A549 (cell line): ENCODE measurements around the gene TMEM95. TPM values are rescaled to one million over a fixed set of nuclear protein-coding genes. Genes with fewer than 3 reads are reported as not detected.

Experiments used
- ATOH8 ChIP-seq: fragments of 250-450 bp; sonication (Bioruptor Pico); IDR thresholded peaks from 2 replicates; pipeline ENCODE4 v1.5.0; 2020; ENCODE audit warnings: low read depth, mild to moderate bottlenecking, moderate library complexity
- BCL3 ChIP-seq: fragments of >200 bp; sonication (Bioruptor Twin); formaldehyde crosslinking; IDR thresholded peaks from 3 replicates; pipeline ENCODE4 v1.6.1; 2016
- CHD2 ChIP-seq: fragments of 150-350 bp; IDR thresholded peaks from 2 replicates; pipeline ENCODE4 v1.6.1; 2014; ENCODE audit warnings: low read length; ENCODE audit not compliant: partially characterized antibody
- E2F6 ChIP-seq: IDR thresholded peaks from 2 replicates; pipeline ENCODE4 v1.6.1; 2012; ENCODE audit warnings: low read depth, borderline replicate concordance
- EP300 ChIP-seq, 2 experiments: fragments of >200 bp; sonication (Bioruptor Twin); formaldehyde crosslinking; IDR thresholded peaks; 2 replicates in 1 of 2; 3 replicates in 1 of 2; pipeline ENCODE4 v1.6.1; 2016 to 2017
- FOSB ChIP-seq: fragments of 250-450 bp; sonication (Bioruptor Pico); IDR thresholded peaks from 2 replicates; pipeline ENCODE4 v1.5.0; 2020; ENCODE audit warnings: mild to moderate bottlenecking, moderate library complexity
- FOSL2 ChIP-seq, 2 experiments: fragments of 450-650 bp in 1 of 2; fragments of >200 bp in 1 of 2; sonication (Bioruptor Twin) in 1 of 2; formaldehyde crosslinking; IDR thresholded peaks; 2 replicates each; pipeline versions ENCODE4 v1.5.0 to v1.6.1; 2016 to 2020; ENCODE audit warnings: mild to moderate bottlenecking in 1 of 2, moderate library complexity in 1 of 2
- HEYL ChIP-seq: fragments of 250-450 bp; sonication (Bioruptor Pico); IDR thresholded peaks from 2 replicates; pipeline ENCODE4 v1.8.0; 2021; ENCODE audit warnings: mild to moderate bottlenecking, moderate library complexity
- KDM1A ChIP-seq: fragments of 200-600 bp; sonication (generic); IDR thresholded peaks from 2 replicates; pipeline ENCODE4 v1.6.1; 2016; ENCODE audit warnings: low read depth, mild to moderate bottlenecking
- KDM5A ChIP-seq: fragments of 200-600 bp; sonication (generic); IDR thresholded peaks from 2 replicates; pipeline ENCODE4 v1.6.1; 2016; ENCODE audit warnings: antibody characterized with exemption, mild to moderate bottlenecking
- MAFK ChIP-seq: fragments of 450-650 bp; IDR thresholded peaks from 2 replicates; pipeline ENCODE4 v1.6.1; 2014; ENCODE audit not compliant: partially characterized antibody
- MAX ChIP-seq: IDR thresholded peaks from 2 replicates; pipeline ENCODE4 v1.6.1; 2012
- NPAS2 ChIP-seq: fragments of 250-450 bp; sonication (Bioruptor Pico); IDR thresholded peaks from 2 replicates; pipeline ENCODE4 v1.8.0; 2022; ENCODE audit warnings: mild to moderate bottlenecking, moderate library complexity, borderline replicate concordance
- POLR2A ChIP-seq: IDR thresholded peaks from 2 replicates; pipeline ENCODE4 v1.6.1; 2012; ENCODE audit warnings: mild to moderate bottlenecking, low read length
- POLR2AphosphoS2 ChIP-seq: conservative IDR thresholded peaks from 2 replicates; pipeline ENCODE4 v1.6.1; 2012; ENCODE audit warnings: low read length, improper control_type of control experiment, inconsistent platforms
- RARB ChIP-seq: fragments of 250-450 bp; sonication (Bioruptor Pico); IDR thresholded peaks from 2 replicates; pipeline ENCODE4 v1.8.0; 2021; ENCODE audit warnings: mild to moderate bottlenecking, moderate library complexity
- REST ChIP-seq: fragments of 200-600 bp; sonication (generic); IDR thresholded peaks from 2 replicates; pipeline ENCODE4 v1.6.1; 2016; ENCODE audit warnings: antibody characterized with exemption, mild to moderate bottlenecking, moderate library complexity
- RFX5 ChIP-seq: fragments of 450-650 bp; IDR thresholded peaks from 2 replicates; pipeline ENCODE4 v1.7.1; 2014; ENCODE audit warnings: antibody characterized with exemption, mild to moderate bottlenecking, moderate library complexity
- RNF2 ChIP-seq: fragments of 200-600 bp; sonication (generic); IDR thresholded peaks from 2 replicates; pipeline ENCODE4 v1.6.1; 2016; ENCODE audit warnings: low read depth, mild to moderate bottlenecking, antibody characterized with exemption, moderate library complexity, borderline replicate concordance
- USF2 ChIP-seq: fragments of 450-650 bp; IDR thresholded peaks from 2 replicates; pipeline ENCODE4 v1.6.1; 2014; ENCODE audit warnings: antibody characterized with exemption
- ZSCAN20 ChIP-seq: fragments of 250-450 bp; sonication (Bioruptor Pico); IDR thresholded peaks from 2 replicates; pipeline ENCODE4 v1.8.0; 2022; ENCODE audit warnings: mild to moderate bottlenecking, moderate library complexity
- polyA plus RNA-seq, 4 experiments: library from polyadenylated mRNA; depleted of rRNA in 3 of 4; stranded (reverse); fragments of >200 nt; fragmentation: RNase III in 1 of 4; extraction: RNeasy Plus Mini Kit Qiagen cat#74134 plus additional on column Dnase treatment in 1 of 4; gene quantifications; 2 replicates in 3 of 4; 3 replicates in 1 of 4; pipeline ENCODE4 v1.2.3, GENCODE V29; 2011 to 2017

Gene TMEM95
- polyA plus RNA-seq, 2 of the 4 experiments (the other 2 are of a cell fraction) = not detected

GRCh38 chr17:7351665-7352502 lies 3.1 kb upstream of the TMEM95 start, which contains the start of gene KCTD11 (continued):
- TF ChIP-seq KDM1A (no peak), REST (0 out of 2 replicates have a peak, but pooled peaks have one; percentile 9), USF2 (no peak), CHD2 (no peak), BCL3 (peak; percentile 79), RFX5 (no peak), HEYL (no peak), RNF2 (no peak), POLR2AphosphoS2 (no peak), MAX (no peak; the same call in 1 of the 2 replicates), EP300 (IDR thresholded peaks at IDR 0.05) (peak in 1 of 2 experiments; percentile 39; a peak in 1 of 5 replicates), KDM5A (no peak), ATOH8 (no peak), FOSB (CRISPR knock-in tag) (no peak), NPAS2 (CRISPR knock-in tag) (no peak), ZSCAN20 (no peak), E2F6 (no peak), FOSL2 (IDR thresholded peaks at IDR 0.05) (no peak), FOSL2 (CRISPR knock-in tag; IDR thresholded peaks at IDR 0.05) (peak; percentile 80), RARB (CRISPR knock-in tag) (no peak), POLR2A (peak; percentile 69), MAFK (peak; percentile 23)
